ENCODE results near the gene KEL. TPM values are rescaled to one million over a fixed set of nuclear protein-coding genes. Genes with fewer than 3 reads are reported as not detected.

Gene KEL
- total and polyA plus RNA-seq, 2 experiments from 2014 or later: 8.7 to 12.8 TPM

GRCh38 chr7:142908921-142909890 lies 53.0 kb downstream of the KEL start:
- TF ChIP-seq EZH2phosphoT487 (IDR thresholded peaks at IDR 0.05; ENCODE audit: low read depth, severe bottlenecking, unreplicated experiment) (no peak), EZH2 (IDR thresholded peaks at IDR 0.05; ENCODE audit: borderline replicate concordance) (no peak), CTCF (IDR thresholded peaks at IDR 0.05; ENCODE audit: poor library complexity) (peak; percentile 34)
- H4K20me1 ChIP-seq (ENCODE audit: insufficient read depth, poor library complexity, severe bottlenecking): no peaks in the 10 kb centered on the region
- peak; percentile 42 for DNase-seq (ENCODE audit: low spot score)

GRCh38 chr7:142908290-142908689 lies 53.9 kb downstream of the KEL start:
- Histone ChIP-seq H2AFZ (no peak overlapping the region), H4K20me1 (ENCODE audit: insufficient read depth, poor library complexity, severe bottlenecking) (no peaks in the 10 kb centered on the region), H3K79me2 (no peaks in the 10 kb centered on the region), H3K36me3 (replicated peaks; ENCODE audit: insufficient read depth, low read depth) (no peaks in the 10 kb centered on the region), H3K4me2 (no peak overlapping the region), H3K4me3 (no peak overlapping the region), H3K9me3 (ENCODE audit: low read depth) (peaks cover 9% of the 10 kb centered on the region), H3K4me1 (ENCODE audit: insufficient read depth) (peaks cover 5% of the 10 kb centered on the region), H3K27me3 (no peaks in the 10 kb centered on the region), H3K9me2 (replicated peaks; ENCODE audit: insufficient read depth) (no peaks in the 10 kb centered on the region), H3K27ac (peak overlapping the region; percentile 59)
- DNase-seq (ENCODE audit: low spot score): no peak
- 92% methylated on average over 11 of the region's 11 CpGs for WGBS (ENCODE audit: low lambda C conversion rate, missing lambda C conversion rate)
- TF ChIP-seq EZH2phosphoT487 (IDR thresholded peaks at IDR 0.05; ENCODE audit: low read depth, severe bottlenecking, unreplicated experiment) (no peak), CTCF (IDR thresholded peaks at IDR 0.05; ENCODE audit: poor library complexity) (no peak), EZH2 (IDR thresholded peaks at IDR 0.05; ENCODE audit: borderline replicate concordance) (no peak)

More at GRCh38 chr7:142908921-142909890, 53.0 kb downstream of the KEL start:
- Histone ChIP-seq H3K9me2 (replicated peaks; ENCODE audit: insufficient read depth) (no peaks in the 10 kb centered on the region), H2AFZ (no peak overlapping the region), H3K27ac (peak overlapping the region; percentile 84), H3K4me3 (no peak overlapping the region), H3K79me2 (no peaks in the 10 kb centered on the region), H3K36me3 (replicated peaks; ENCODE audit: insufficient read depth, low read depth) (no peaks in the 10 kb centered on the region), H3K9me3 (ENCODE audit: low read depth) (peaks cover 9% of the 10 kb centered on the region), H3K27me3 (no peaks in the 10 kb centered on the region), H3K4me2 (no peak overlapping the region), H3K4me1 (ENCODE audit: insufficient read depth) (peaks cover 11% of the 10 kb centered on the region)
- 84% methylated on average over 21 of the region's 21 CpGs for WGBS (ENCODE audit: low lambda C conversion rate, missing lambda C conversion rate)

GRCh38 chr7:142906643-142907042 lies 55.5 kb downstream of the KEL start:
- TF ChIP-seq EZH2 (IDR thresholded peaks at IDR 0.05; ENCODE audit: borderline replicate concordance) (no peak), EZH2phosphoT487 (IDR thresholded peaks at IDR 0.05; ENCODE audit: low read depth, severe bottlenecking, unreplicated experiment) (no peak), CTCF (IDR thresholded peaks at IDR 0.05; ENCODE audit: poor library complexity) (no peak)
- H4K20me1 ChIP-seq (ENCODE audit: insufficient read depth, poor library complexity, severe bottlenecking): no peaks in the 10 kb centered on the region
- 90% methylated on average over 2 of the region's 2 CpGs for WGBS (ENCODE audit: low lambda C conversion rate, missing lambda C conversion rate)
- no peak for DNase-seq (ENCODE audit: low spot score)
- H3K9me2 ChIP-seq (replicated peaks; ENCODE audit: insufficient read depth): no peaks in the 10 kb centered on the region
- no peak overlapping the region for H3K4me3 ChIP-seq
- H3K27me3 ChIP-seq: no peaks in the 10 kb centered on the region
- no peak overlapping the region for H3K4me2 ChIP-seq
- no peak overlapping the region for H3K27ac ChIP-seq
- peaks cover 9% of the 10 kb centered on the region for H3K9me3 ChIP-seq (ENCODE audit: low read depth)
- peaks cover 5% of the 10 kb centered on the region for H3K4me1 ChIP-seq (ENCODE audit: insufficient read depth)
- H3K79me2 ChIP-seq: no peaks in the 10 kb centered on the region
- H3K36me3 ChIP-seq (replicated peaks; ENCODE audit: insufficient read depth, low read depth): no peaks in the 10 kb centered on the region
- H2AFZ ChIP-seq: no peak overlapping the region
